Lower leg skin (tissue), 4 donors: ENCODE results near the gene CELF5. TPM values are rescaled to one million over a fixed set of nuclear protein-coding genes. Genes with fewer than 3 reads are reported as not detected.

ENCODE experiments used
- DNase-seq, 2 donors: peaks; one replicate each; pipeline ENCODE4 v3.0.0-alpha.2; 2019; ENCODE audit warnings: low spot score in 2 of 2
- H3K4me3 ChIP-seq: fragments of 200-600 bp; sonication (generic); 2 replicates; pipeline ENCODE4 v1.5.1; 2017; ENCODE audit warnings: mild to moderate bottlenecking, low read depth; ENCODE audit not compliant: poor library complexity, severe bottlenecking
- CTCF ChIP-seq, 3 donors: fragments of 450-650 bp; IDR thresholded peaks; one replicate each; pipeline ENCODE4 v1.5.1; 2016; ENCODE audit warnings: antibody characterized with exemption in 3 of 3, mild to moderate bottlenecking in 3 of 3, moderate library complexity in 2 of 3
- POLR2A ChIP-seq, 2 donors: fragments of 450-650 bp; IDR thresholded peaks; one replicate each; pipeline ENCODE4 v1.6.1; 2016 to 2017; ENCODE audit warnings: antibody characterized with exemption in 2 of 2, mild to moderate bottlenecking in 1 of 2, moderate library complexity in 1 of 2
- WGBS, 2 donors: methylation state at CpG; one replicate each; pipeline ENCODE4 v1.1.5; 2018; 5-methylcytosine and 5-hydroxymethylcytosine counted together
- intact Hi-C: fragments of 100-400 bp; cut with DNase I; formaldehyde crosslinking; loops from one replicate; pipeline ENCODE4 v1.15.0; 2023; ENCODE audit warnings: low total_unique reads
- total RNA-seq, 4 donors: library from RNA; depleted of rRNA; stranded (reverse); fragments of >200 nt; gene quantifications; one replicate each; pipeline ENCODE4 v1.1.0, GENCODE V29; 2016

CELF5 gene
- total RNA-seq, 4 donors from 2014 or later, result 0.20 to 0.39 TPM; not detected in 2

- WGBS, 2 donors, result 54 to 57% methylated on average over 15 of the region's 15 CpGs
- TF ChIP-seq CTCF (IDR thresholded peaks at IDR 0.05), result no peak
- no peak for TF ChIP-seq POLR2A (IDR thresholded peaks at IDR 0.05)
- intact Hi-C loops, result no loop called here
- H3K4me3 ChIP-seq, result no peak overlapping the region
- DNase-seq, result peak in 1 of 2 donors; percentile 91
Measured at GRCh38 chr19:3335431-3336350, 111.2 kb downstream of the CELF5 start.

- intact Hi-C loops, result no loop called here
- WGBS, 2 donors, result 26 to 29% methylated on average over 5 of the region's 5 CpGs
- no peak overlapping the region for H3K4me3 ChIP-seq
- no peak for TF ChIP-seq CTCF (IDR thresholded peaks at IDR 0.05)
- no peak for TF ChIP-seq POLR2A (IDR thresholded peaks at IDR 0.05)
- DNase-seq, result no peak
Measured at GRCh38 chr19:3336351-3336679, 111.9 kb downstream of the CELF5 start.

- WGBS, 2 donors, result 18 to 28% methylated on average over 16 to 20 of the region's 22 CpGs
- peak; percentile 77 to 97 for DNase-seq
- TF ChIP-seq CTCF (IDR thresholded peaks at IDR 0.05) (no peak), POLR2A (IDR thresholded peaks at IDR 0.05) (no peak)
- intact Hi-C loops, result no loop called here
- H3K4me3 ChIP-seq, result no peak overlapping the region
Measured at GRCh38 chr19:3336680-3337523, 112.4 kb downstream of the CELF5 start.

- intact Hi-C loops, result no loop called here
- WGBS, 2 donors, result 22 to 34% methylated on average over 12 of the region's 12 CpGs
- no peak for TF ChIP-seq POLR2A (IDR thresholded peaks at IDR 0.05)
- no peak for TF ChIP-seq CTCF (IDR thresholded peaks at IDR 0.05)
- peak in 1 of 2 donors; percentile 90 for DNase-seq
- H3K4me3 ChIP-seq, result no peak overlapping the region
Measured at GRCh38 chr19:3338541-3339181, 114.2 kb downstream of the CELF5 start.

GRCh38 chr19:3340340-3340739 is 115.9 kb downstream of the CELF5 start:
- WGBS, 2 donors, result 70 to 85% methylated on average over 11 of the region's 11 CpGs
- intact Hi-C loops, result no loop called here
- TF ChIP-seq POLR2A (IDR thresholded peaks at IDR 0.05) (no peak), CTCF (IDR thresholded peaks at IDR 0.05) (no peak)
- no peak overlapping the region for H3K4me3 ChIP-seq
- DNase-seq, result no peak
